Measurements from ENCODE around the gene UGP2.
"Not testable (repeated sequence)": the region's sequence is repeated elsewhere in the genome, so short reads cannot be mapped to it uniquely, and the experiment has no call there.

UGP2 gene

DNA sequence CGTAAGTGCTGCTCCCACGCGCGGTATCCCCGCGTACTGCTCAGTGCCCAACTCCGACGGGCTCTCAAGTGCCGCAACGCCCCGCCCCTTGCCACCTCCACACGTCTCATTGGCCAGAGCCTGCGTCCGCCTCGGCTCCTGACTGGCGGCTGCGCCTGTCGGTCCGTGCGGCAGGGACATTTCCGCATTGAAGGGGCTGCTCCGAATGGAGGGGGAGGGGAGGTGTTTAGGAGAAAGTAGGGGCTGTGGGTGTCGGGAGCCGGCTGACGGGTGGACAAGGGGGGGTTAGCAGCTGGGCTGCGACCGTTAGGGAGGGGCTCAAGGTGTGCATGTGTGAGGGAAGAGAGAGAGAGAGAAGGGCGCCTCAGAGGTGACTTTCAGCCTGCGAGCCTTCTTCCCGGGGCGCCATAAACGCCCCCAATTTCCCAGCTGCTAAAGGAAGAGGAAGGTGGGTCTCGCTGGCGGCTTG is 877 bp upstream of the UGP2 start:
- DNase-seq: peak; percentile 92 to 93

DNA sequence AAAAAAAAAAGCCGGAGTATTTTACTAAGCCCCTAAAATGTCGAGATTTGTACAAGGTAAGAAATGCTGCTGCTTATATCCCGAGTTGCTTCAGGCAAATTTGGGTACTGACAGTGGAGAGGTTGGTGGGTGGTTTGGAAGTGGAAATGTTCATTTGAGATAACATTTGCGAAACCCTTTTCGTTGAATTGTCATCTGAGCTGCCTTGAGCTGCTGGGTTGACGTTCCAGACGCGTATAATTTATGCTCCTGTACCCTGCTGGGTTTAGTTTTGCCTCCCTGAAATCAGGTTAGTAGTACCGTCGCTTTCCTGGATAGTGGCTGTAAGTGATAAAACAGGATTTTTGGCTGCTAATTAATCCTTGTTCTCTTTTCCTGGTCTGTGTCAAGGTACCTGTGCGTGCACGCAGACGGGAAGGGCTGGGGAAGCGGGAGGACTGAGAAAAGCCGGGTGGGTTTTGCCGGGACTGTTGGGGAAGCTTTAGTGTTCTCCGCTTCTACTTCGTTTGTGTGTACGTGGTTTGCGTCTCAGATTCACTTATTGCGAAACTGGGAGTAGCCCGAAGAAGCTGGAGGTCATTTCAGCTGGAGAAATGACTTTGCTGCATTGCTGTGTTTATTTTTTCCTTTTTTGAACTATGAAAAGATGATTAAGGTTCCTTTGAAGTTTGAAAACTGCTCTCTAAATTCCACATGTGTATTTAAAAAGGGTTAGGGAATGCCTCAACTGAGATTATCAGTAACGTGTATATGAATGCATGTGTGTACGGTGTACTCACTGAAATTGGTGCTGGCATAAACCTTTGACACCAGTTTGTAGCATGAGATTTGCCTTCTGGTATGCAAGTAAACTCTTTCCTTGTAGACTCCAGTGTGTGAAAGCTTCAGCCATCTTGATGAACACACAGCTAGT is 709 bp downstream of the UGP2 start:
- peak; percentile 36 to 62 for DNase-seq

DNA sequence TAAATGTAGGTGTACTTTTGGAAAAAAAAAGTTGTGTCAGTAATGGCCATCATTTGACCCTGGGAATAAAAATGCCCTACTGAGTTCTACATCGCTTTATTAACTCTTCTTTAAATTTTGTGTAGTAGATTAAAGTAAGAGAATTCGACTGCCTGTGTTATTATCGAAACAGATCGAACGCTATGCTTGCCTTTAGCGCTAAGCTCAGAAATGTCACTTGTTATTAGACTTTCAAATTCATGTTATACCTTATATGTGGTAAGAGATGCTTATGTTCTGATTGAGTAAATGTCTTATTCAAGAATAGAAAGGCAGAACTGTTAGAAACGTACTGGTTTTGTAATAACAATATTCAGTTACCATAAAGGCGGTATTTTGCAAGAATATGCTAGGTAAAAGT is 1.4 kb downstream of the UGP2 start:
- DNase-seq: no peak

DNA sequence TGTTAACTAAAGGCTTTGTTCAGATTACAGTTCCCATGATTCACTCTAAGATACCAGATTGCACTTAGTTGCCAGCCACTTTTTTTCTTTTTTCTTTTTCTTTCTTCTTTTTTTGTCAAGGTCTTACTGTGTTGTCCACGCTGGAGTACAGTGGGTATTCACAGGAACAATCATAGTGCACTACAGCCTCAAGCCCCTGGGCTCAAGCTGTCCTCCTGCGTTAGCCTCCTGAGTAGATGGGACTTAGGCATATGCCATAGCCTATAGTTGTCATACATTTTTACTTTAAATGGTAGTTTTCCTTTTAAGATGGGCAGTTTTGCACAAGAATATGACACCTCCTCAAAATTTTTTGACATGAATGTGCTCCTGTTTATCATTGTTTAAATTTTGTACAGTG is 2.1 kb downstream of the UGP2 start:
- no peak for DNase-seq

DNA sequence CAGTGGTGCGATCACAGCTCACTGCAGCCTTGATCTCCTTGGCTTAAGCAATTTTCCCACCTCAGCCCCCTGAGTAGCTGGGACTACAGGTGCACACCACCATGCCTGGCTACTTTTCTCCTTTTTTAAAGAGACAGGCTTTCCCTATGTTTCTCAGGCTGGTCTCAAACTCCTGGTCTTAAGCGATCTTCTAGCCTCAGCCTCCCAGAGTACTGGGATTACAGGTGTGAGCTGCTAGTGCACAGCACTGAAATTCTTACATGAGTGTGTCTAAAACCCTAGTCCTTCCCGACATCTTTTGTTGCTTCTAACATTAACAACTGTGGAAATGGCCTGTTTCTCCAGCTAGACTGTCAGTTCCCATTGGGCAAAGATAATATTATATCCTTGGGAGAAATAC is 2.9 kb downstream of the UGP2 start:
- no peak for DNase-seq

DNA sequence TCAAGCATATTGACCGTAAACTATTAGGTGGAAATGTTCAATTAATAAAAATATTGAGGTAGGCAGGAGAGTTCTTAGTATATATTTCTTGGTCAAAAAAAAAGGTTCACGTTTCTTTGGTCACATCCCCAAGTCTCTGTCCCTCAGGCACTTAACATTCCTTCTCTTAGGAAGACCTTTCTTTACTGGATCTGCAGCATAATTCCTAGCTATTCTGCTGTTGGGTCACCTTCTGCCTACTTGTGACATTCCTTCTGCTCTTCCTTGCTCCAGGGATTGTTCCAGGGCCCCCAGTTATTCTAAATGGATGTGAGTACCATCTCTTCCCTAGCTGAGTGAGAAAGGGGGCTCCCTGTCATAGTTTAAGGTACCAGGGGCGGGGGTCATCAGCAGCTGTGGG is 4.2 kb downstream of the UGP2 start:
- DNase-seq: no peak

DNA sequence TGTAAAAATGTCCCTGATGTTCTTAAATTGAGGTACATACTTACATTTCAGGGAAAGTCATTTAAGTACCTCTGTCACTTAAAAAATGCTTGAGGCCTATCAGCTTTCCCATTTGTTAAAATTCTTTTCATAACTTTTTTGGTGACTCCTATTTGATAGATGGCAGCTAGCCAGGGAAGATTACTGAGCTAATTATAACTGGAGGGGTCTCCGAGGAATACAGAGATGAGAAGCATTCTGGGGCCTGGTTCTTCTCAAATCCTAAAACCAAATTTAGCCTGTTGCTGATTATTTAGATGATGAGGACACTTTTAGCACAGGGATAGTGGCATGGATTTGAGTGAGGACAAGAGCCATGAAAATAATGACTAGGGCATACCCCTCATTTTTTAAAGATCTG is 4.8 kb downstream of the UGP2 start:
- no peak for DNase-seq

DNA sequence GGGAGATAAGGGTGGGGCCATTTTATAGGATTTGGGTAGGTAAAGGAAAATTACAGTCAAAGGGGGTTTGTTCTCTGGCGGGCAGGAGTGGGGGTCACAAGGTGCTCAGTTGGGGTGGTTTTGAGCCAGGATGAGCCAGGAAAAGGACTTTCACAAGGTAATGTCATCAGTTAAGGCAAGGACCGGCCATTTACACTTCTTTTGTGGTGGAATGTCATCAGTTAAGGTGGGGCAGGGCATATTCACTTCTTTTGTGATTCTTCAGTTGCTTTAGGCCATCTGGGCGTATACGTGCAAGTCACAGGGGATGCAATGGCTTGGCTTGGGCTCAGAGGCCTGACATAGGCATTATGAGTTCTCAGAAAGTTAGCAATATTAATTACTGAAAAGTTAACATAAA is 5.9 kb downstream of the UGP2 start:
- DNase-seq: not testable (repeated sequence)

DNA sequence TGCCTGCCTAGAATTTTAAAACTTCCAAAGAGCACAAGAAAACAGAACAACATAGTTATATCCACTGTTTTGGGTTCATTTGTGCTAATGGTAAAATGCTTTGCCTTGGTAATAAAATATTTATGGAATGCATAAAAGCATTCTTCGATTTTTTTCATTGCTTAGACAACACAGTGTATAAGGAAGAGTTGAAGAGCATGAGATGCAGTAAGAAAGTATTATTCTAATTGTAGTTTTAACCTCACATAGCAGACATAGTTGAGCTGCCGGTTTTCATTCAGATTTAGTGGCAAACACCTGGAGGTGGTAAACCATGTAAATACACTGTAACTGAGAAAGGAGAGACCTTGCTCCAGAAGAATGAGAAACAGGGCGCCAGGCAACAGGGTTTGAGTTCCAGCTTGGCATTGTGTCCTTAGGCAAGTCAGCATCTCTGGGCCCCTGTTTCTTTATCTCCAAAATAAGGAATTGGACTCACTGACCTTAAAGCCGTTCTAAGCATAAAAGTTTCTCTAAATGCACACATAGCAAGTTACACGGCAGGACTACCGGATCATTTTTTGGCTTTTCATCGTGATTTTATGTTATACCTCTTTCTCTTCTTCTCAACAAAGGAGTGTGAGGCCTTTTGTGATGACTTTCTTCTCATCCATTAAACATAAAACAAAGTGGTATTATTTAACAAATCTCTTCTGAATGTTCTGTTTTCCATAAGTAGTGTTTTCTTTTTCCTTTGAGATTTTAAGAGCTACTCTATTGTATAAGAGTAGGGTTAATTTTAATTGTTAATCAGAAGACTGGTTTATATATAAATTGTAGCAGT is 7.9 kb downstream of the UGP2 start:
- no peak for DNase-seq

DNA sequence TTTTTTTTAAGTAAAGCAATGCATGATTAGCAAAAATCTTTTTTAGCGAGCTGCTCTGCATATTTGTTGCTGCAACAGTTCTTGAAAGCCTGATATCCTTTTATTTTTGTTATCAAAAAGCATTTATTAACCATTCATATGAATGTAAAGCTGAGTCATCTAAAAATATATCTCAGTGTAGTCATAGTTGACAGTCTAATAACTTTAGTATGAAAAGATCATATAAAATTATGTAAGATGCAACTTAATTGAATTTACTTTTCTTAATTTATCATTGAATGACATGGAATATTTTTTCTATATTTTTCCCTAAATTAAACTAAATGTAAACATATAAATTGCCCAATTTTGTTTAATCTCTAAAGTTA is 8.5 kb downstream of the UGP2 start:
- DNase-seq: no peak

DNA sequence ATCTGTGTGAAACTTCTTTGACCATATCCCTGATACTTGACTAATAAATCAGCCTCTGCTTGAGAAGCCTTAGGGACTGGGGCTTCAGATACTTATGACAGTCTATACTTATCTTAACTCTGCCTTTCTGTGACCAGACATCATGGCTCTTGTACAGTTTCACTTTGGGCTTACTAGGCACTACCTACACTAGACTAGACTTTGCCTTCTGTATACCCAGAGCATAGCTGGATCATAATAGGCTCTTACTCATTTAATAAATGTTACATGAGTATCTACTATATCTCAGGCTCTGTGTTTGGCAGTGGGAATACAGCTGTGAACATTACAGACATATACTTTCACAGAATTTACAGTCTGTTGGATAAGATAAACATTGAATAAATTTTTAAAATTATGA is 9.0 kb downstream of the UGP2 start:
- DNase-seq: no peak

DNA sequence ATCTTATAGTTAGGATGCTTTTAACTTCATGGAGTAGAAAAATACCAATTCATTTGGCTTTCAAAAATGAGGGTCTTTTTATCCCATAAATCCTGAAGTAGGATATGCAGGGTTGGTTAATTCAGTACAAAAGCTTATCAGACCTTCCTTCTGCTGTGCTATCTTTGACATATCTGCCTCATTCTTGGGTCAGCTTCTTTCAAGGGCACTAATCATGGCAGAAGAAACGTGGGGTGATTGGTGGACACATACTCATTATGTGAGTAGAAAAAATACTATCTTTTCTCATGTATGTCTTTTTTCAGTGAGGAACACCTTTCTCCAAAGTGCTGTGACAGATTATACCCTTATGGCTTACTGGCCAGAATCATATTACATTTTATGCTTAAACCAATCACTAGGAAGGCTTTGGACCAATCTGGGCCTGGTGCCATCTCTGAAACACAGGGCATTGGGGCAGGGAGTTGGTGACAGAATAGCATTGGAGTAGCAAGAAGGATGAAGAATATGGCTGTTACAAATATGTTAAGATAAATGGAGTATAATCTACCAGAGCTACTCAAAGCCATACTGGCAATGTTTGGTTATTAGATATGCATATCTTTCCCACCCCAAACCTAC is 10.1 kb downstream of the UGP2 start:
- no peak for DNase-seq

DNA sequence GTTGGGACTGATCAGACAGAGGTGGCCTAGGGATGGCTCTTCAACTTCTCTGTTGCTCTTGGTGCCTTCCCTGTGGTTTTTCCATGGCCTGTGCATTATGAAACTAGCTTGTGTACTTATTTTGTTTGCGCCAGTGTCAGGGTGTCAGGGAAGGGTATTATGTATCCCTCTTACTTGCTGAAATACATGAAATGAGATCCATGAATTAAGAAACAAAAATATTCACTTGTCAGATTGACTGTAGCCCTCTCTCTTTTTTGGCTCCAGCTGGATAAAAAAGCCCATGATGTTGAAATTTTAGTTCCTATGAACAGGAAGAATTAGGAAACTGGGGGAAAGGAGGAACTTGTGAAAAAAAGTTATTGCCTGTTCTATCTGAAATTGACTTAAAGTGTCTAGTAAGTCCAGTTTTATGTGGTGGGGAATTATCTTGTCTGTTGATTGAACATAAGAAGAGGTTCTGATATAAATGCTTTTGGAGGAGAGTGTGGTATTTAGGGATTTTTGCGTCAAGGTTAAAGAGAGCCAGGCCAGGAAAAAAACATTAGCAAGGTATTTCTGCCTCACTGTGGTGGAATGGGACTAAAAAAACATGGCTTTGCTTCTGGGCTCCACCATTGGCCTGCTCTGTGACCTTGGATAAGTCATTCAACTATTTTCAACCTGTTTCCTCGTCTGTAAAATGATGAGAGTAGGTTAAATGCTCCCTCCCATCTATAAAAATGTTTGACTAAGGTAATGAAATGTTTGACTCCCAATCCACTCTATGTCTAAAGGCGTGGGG is 12.0 kb downstream of the UGP2 start:
- DNase-seq: peak; percentile 50 to 53

DNA sequence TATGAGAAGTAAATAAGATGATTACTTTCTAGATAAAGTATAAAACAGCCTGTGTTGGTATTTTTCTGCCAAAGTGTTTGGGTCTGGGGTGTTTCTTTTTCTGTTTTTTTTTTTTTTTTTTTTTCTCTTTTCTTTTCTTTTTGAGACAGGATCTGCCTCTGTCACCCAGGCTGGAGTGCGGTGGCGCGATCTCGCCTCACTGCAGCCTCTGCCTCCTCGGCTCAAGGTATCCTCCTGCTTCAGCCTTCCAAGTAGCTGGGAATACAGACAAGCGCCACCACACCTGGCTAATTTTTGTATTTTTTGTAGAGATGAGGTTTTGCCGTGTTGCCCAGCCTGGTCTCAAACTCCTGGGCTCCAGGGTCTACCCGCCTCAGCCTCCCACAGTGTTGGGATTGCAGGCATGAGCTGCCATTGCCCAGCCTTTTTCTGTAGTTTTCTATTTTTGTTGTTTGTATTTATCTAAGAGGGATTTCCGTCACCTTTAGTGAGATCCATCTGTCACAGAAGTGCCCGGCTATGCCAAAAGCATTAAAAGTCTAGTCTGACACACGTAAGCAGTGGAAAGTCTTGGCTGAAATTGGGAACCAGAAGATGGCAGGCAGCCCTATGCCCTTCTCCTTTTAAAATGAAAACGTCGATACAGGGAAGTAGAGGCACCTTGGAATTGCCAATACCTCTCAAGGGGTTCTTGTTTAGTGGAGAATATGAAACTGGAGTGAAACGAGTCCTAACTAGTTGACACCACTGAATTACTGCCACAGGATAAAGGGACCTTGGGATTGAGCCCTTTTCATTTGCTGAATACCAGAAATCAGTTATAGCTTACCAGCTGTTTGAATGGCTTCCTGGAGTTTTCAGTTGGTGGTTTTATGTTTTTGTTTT is 14.0 kb downstream of the UGP2 start:
- no peak for DNase-seq

DNA sequence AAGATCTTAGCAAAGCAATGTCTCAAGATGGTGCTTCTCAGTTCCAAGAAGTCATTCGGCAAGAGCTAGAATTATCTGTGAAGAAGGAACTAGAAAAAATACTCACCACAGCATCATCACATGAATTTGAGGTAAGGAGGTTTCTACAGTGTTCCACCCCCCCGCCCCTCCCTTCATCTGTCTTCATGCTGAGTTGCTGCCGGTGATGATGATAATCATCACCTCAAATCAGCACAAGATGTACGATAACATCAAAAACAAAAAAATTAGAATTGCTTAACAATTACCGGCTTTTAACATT is 14.6 kb downstream of the UGP2 start:
- DNase-seq: peak; percentile 63 to 72

DNA sequence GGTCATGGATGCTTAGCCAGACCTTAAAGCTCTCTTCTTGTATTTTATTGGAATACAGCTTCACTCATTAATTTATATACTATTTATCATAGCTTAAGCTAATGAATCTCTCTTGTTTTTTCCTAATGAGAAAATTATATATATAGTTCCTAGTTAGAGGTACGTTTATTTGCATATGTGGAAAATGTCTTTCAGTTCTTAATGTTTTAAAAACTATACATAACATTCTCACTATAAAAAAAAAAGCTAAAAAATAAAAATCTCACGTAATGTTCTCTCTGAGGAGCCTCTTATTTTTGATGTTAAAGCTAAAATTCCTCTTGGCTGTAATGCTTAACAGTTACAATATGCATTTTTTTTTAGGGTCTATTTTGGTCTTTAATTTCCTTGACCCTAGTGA is 16.6 kb downstream of the UGP2 start:
- no peak for DNase-seq

DNA sequence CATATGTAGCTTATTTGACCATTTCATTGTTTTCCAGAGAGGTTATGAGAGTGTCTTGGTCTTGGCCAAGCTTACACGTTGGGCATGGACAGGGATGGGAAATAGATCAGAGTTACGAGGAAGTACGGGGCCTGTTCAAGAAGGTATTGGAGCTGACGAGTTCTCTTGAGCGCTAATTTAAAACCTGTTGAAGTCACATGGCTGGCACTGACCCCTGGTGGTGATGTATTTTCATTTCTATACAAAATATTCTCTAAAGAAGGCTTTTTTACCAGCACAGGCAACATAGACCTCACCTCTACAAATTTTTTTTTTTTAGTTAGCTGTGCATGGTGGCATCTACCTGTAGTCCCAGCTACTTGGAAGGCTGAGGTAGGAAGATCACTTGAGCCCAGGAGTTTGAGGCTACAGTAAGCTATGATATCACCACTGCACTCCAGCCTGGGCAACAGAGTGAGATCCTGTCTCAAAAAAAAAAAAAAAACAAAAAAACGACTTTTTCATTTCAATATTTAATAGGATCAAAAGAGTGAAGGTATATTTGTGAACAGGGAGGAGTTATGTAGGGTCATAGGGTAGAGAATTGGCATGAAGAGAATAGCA is 19.6 kb downstream of the UGP2 start:
- peak; percentile 68 to 74 for DNase-seq

DNA sequence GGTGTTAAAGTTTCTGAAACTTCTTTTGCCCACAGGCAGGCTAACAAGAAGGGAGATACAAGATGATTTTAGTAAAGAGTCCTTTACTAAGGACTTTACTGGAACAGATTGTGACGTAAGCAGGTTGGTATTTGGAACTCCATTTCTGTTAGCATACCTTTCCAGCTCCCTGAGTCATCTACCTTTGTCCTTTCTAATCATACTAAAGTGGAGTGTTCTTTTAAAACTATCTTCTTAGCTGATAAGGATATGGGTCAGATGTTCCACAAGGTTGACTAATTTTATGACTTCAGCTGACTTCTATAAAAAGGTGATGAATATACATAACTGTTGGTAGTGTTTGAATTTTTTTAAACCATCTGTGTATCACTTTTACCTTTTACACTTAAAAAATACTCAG is 21.1 kb downstream of the UGP2 start:
- DNase-seq: no peak

DNA sequence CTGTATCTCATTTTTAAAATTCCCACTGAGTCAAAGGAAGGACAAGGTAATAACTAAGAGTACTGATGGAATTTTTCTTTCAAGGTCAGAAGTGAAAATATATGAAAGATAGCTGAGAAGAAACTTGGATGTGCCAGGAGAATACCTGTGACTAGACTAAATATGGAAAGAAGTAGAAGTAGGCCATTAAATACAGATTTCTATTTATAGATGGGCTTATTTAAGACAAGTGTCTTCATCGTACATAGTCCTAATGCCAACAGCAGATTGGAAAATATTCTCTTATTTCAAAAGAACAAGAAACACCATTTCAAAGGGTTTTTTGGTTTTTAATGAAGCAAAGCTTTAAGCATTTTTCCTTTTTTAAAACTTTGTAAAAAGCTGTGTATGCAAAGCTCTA is 22.0 kb downstream of the UGP2 start:
- DNase-seq: no peak

DNA sequence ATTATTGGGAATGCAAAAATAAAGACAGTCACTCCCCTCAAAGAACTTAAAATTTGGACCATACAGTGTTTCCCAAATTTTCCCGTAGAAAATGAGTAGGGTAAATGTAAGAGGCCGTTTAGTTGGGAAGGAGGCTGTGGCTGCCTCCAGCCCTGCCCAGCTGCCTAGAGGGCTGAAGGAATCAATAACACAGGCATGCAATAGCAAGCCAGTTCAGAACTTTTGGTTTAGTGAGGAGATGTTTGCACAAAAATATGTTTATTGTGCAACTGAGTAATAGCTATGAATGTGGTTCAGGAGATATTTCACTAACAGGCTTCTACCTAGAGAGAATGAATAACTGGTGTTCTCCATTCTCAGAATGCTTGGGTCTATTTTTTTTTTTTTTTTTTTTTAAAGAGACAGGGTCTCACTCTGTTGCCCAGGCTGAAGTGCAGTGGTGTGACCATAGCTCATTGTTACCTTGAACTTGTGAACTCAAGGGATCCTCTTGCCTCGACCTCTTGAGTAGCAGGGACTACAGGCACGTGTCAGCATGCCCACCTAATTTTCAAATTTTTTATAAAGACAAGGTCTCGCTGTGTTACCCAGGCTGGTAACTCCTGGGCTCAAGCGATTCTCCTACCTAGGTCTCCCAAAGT is 23.6 kb downstream of the UGP2 start:
- no peak for DNase-seq

All from AML-193 (cell line).